Measurements from ENCODE around the gene FGF8. TPM values are rescaled to one million over a fixed set of nuclear protein-coding genes. Genes with fewer than 3 reads are reported as not detected.

The FGF8 gene
- total RNA-seq, 2 donors from 2014 or later, result not detected

DNA sequence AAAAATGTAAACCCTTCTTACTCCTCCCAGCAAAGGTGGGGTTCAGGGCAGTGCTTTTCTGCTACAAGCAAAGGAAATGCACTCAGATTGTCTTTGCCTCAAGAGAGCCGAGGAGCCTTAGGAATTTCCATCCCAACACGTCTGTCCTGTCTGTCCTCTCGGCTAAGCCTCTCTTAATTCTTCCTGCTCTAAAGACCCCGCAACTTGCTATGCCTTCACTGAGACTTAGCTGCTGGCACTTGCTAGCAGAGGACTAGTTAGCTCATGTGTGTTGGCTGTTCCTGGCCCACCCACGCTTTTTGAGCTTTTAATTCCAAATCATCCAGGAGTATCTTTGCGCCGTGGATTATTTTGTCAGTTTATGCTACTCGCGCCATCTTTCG is 7.8 kb upstream of the FGF8 start:
- H3K27me3 ChIP-seq, result peaks cover 0 to 6% of the 10 kb centered on the region in 2 donors
- H3K36me3 ChIP-seq, result peaks cover 36% of the 10 kb centered on the region
- TF ChIP-seq, protein P1, sequence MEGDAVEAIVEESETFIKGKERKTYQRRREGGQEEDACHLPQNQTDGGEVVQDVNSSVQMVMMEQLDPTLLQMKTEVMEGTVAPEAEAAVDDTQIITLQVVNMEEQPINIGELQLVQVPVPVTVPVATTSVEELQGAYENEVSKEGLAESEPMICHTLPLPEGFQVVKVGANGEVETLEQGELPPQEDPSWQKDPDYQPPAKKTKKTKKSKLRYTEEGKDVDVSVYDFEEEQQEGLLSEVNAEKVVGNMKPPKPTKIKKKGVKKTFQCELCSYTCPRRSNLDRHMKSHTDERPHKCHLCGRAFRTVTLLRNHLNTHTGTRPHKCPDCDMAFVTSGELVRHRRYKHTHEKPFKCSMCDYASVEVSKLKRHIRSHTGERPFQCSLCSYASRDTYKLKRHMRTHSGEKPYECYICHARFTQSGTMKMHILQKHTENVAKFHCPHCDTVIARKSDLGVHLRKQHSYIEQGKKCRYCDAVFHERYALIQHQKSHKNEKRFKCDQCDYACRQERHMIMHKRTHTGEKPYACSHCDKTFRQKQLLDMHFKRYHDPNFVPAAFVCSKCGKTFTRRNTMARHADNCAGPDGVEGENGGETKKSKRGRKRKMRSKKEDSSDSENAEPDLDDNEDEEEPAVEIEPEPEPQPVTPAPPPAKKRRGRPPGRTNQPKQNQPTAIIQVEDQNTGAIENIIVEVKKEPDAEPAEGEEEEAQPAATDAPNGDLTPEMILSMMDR (IDR thresholded peaks at IDR 0.05), result no peak
- H3K9me3 ChIP-seq, result no peaks in the 10 kb centered on the region
- peaks cover 0 to 52% of the 10 kb centered on the region in 2 donors for H3K4me1 ChIP-seq
- H3K27ac ChIP-seq, result peak overlapping the region in 1 of 2 donors; percentile 44
- peak overlapping the region; percentile 54 to 59 for H3K4me3 ChIP-seq
- DNase-seq (ENCODE audit: low spot score), result peak; percentile 42

DNA sequence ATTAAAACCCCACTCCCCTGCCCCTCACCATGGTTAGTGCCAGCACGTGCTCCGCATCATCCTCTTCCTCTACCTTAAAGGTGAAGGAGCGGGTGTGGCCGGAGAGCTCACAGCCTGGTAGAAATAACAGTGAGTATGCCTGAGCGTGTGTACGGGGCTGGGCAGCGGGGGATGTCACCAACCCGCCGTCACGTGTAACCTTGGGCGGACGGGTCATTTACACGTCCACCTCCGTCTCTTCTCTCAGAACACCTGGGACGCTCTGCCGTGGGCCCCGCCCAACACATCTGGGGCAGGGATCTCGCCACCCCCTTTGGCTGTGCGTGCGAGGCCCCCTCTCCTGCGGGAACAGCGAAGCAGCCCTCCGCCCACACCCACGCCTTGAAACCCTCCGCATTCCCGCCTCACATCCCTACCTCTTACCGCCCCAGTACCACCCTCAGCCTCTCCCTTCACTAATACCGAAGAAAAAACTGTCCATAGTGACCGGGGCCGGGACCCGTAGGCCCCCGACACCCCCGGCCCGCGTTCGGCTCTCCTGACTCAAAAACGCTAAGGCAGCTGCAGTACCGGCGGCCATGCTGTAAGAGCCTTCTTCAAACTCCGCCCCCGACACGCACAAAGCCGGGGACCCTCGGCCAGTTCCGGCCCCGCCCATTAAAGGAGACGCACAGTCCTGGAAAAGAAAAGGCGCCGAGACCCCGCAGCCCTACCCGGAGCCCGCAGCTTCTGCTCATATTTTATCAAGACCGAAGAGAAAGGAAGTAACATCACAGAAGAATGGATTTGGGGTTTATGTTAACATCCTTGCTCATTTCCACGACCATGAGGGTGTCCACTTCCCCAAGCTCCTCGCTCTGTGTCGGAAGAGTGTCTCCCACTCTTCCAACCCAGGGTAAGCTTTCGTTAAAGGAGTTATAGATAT is 7.2 kb upstream of the FGF8 start, which contains the start of gene NPM3:
Gene NPM3 (minus strand): TSS at position 636 of the 925 bp plus-strand sequence. CDS start 56 bp downstream, at position 580.
- Histone ChIP-seq H3K9me3 (no peaks in the 10 kb centered on the region), H3K4me3 (peak within 1 kb of the TSS; percentile 54 to 59), H3K36me3 (peaks cover 31% of the 10 kb centered on the region), H3K27ac (peak within 1 kb of the TSS in 1 of 2 donors; percentile 44), H3K27me3 (peaks cover 0 to 6% of the 10 kb centered on the region in 2 donors), H3K4me1 (peaks cover 0 to 55% of the 10 kb centered on the region in 2 donors)
- TF ChIP-seq, protein P1 (IDR thresholded peaks at IDR 0.05), result no peak
- peak; percentile 87 for DNase-seq (ENCODE audit: low spot score)

DNA sequence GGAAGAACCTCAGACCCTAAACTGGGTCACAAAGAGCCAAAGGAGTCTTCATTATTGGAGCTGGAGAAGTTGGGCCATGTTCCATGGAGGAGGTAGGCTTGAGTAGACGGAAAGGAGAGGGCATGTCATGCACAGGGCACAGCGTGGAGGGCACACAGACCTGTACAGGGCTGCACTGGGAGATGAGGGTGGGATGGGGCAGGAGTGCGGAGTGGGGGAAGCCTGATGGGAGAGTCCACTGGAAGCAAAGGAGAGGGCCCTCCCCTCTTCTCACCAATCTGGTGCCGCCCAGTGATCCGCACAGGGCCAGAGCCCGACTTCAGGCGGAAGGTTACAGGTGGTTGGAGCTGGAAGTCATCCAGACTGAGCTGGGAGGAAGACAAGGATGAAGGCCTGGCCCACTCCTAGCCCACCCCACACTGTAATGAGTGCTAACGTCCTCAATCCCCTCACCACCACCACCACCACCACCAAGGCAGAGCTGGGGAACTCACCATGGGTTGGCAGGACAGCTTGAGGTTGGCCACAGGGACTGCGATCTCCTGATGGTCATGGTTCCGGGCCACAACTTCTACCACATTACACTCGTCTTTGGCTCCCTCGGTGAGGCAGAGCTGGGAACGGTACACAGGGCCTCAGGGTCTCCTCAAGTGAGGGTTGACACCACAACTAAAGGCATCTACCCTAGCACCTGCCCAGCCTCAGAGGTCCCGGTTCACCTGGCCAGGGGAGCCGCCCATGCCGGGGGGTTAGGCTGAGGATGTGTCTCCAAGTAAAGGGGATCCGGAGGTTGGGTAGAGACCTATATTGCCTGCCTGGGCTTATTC is 6.3 kb upstream of the FGF8 start:
- no peak overlapping the region for H3K27ac ChIP-seq
- peaks cover 22% of the 10 kb centered on the region for H3K36me3 ChIP-seq
- H3K9me3 ChIP-seq, result no peaks in the 10 kb centered on the region
- H3K27me3 ChIP-seq, result peaks cover 0 to 6% of the 10 kb centered on the region in 2 donors
- H3K4me1 ChIP-seq, result peaks cover 0 to 55% of the 10 kb centered on the region in 2 donors
- TF ChIP-seq, protein P1 (IDR thresholded peaks at IDR 0.05), result no peak
- H3K4me3 ChIP-seq, result peak overlapping the region; percentile 54 to 59
- peak; percentile 42 for DNase-seq (ENCODE audit: low spot score)

DNA sequence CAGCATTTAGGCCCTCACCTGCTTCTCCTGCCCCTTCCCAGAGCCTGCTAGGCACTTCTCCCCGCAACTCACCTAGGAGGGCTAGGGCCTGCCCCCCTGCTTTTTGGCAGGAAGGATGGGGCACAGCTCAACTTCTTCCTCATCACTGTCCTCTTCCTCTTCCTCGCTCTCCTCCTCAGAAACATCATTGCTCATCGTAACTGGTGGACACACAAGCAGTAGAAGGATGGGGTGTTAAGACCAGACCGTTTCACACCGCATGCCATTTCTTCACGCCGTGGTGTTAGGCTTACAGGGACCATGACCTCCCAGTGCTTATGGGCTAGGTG is 5.7 kb upstream of the FGF8 start:
- peaks cover 16% of the 10 kb centered on the region for H3K36me3 ChIP-seq
- no peak for DNase-seq (ENCODE audit: low spot score)

More for the DNA sequence above, 5.7 kb upstream of the FGF8 start:
- no peaks in the 10 kb centered on the region for H3K9me3 ChIP-seq
- TF ChIP-seq, protein P1 (IDR thresholded peaks at IDR 0.05), result no peak
- peaks cover 0 to 56% of the 10 kb centered on the region in 2 donors for H3K4me1 ChIP-seq
- H3K27me3 ChIP-seq, result peaks cover 0 to 6% of the 10 kb centered on the region in 2 donors
- H3K27ac ChIP-seq, result no peak overlapping the region
- no peak overlapping the region for H3K4me3 ChIP-seq

Measured in right atrium auricular region (tissue), 2 donors.